ENCODE data around the gene ZBTB46.

The ZBTB46 gene

DNA sequence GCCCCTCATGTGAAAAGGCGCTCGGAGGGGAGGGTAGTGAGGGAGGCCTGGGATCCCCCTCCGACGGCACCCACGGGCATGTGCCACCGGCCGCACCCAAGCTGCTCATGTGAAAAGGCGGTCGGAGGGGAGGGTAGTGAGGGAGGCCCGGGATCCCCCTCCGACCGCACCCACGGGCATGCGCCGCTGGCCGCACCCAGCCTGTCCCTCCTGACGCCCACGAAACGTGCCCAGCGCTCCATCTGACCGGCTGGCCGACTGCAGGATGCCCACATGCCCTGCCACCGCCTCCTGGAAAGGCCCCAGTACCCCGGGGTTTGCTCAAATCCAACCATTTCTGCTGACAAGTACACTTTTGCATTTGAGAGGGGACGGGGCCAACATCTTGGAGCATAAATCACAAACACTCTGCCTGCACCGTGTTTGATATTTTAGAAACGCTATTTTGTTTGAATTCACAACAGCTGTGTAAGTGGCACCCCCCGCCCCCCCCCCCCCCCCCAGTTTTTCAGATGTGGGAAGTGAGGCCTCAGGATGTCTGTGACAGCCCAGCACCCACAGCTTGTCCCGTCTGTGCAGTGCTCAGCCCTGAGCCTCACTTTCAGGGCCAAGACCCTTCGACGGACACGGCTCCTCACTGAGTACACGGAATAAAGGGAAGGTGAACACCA is 57.4 kb downstream of the ZBTB46 start:
- in situ Hi-C loops (cut with MboI; ENCODE audit: low sequenced_read_pairs, unreplicated experiment), result no loop called here
- TF ChIP-seq, protein P1, sequence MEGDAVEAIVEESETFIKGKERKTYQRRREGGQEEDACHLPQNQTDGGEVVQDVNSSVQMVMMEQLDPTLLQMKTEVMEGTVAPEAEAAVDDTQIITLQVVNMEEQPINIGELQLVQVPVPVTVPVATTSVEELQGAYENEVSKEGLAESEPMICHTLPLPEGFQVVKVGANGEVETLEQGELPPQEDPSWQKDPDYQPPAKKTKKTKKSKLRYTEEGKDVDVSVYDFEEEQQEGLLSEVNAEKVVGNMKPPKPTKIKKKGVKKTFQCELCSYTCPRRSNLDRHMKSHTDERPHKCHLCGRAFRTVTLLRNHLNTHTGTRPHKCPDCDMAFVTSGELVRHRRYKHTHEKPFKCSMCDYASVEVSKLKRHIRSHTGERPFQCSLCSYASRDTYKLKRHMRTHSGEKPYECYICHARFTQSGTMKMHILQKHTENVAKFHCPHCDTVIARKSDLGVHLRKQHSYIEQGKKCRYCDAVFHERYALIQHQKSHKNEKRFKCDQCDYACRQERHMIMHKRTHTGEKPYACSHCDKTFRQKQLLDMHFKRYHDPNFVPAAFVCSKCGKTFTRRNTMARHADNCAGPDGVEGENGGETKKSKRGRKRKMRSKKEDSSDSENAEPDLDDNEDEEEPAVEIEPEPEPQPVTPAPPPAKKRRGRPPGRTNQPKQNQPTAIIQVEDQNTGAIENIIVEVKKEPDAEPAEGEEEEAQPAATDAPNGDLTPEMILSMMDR (IDR thresholded peaks at IDR 0.05; ENCODE audit: borderline replicate concordance, control extremely low read depth, extremely low read depth, insufficient read depth, missing control alignments), result no peak
- DNase-seq (ENCODE audit: low spot score), result no peak

DNA sequence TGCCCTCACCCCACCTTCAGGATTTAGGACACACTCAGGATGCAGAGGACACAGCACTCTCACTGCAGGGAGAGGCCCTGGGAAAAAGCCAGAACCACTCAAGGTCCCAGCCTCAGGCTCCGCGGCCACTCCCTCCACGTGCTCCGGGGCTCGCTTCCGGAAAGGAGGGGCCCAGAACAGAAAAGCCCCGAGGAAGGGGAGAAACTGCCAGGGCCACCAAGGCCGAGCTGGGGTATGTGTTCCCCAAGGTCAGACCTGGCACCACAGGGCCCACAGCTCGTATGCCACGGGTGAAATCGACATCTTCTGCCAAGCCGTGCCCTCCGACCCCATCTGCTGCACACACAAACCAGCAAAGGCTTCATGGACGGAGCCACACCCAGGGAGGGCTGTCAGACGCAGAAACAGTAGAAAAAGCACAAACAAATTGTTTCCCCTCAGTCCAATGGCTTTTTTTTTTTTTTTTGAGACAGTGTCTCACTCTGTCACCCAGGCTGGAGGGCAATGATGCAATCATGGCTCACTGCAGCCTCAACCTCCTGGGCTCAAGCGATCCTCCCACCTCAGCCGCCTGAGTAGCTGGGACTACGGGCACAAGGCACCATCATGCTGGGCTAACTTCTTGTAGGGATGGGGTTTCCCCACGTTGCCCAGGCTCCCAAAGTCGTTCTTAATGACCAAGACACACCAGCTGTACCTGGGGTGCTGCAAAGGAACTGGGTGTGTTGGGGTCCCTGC is 58.1 kb downstream of the ZBTB46 start:
- TF ChIP-seq, protein P1 (IDR thresholded peaks at IDR 0.05; ENCODE audit: borderline replicate concordance, control extremely low read depth, extremely low read depth, insufficient read depth, missing control alignments), result no peak
- in situ Hi-C loops (cut with MboI; ENCODE audit: low sequenced_read_pairs, unreplicated experiment), result no loop called here
- DNase-seq (ENCODE audit: low spot score), result no peak

DNA sequence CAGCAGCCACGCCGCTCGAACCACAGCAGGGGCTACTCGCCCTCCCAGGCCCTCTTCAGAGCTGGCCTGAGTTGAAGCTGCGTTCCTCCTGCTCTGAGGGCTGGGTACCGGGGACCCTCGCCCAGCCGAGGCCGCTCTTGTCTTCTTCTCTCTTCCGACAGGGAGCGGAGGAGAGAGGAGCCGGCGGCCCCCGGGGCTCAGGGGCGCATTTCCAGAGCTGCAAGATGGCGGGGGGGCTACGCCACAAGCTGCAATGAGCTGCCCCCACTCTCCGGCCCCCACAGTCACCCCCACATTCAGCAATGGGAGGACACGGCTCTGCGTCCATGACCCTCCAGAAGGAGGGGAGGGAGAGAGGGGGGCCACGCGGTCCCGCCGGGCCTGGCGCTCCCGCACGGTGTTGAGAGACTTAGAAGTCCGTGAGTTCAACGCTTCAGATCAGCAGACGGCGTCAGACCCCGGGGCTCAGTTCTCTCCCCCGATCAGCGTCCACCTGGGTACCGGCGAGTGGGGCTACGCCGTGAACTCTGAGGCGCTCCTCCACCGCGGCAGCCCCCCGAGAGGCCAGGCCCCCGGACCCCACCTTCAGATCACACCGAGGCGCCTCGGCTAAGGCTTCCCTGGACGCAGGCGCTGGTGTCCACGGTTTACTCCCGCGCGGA is 59.9 kb downstream of the ZBTB46 start:
- in situ Hi-C loops (cut with MboI; ENCODE audit: low sequenced_read_pairs, unreplicated experiment), result no loop called here
- TF ChIP-seq, protein P1 (IDR thresholded peaks at IDR 0.05; ENCODE audit: borderline replicate concordance, control extremely low read depth, extremely low read depth, insufficient read depth, missing control alignments), result no peak
- no peak for DNase-seq (ENCODE audit: low spot score)

DNA sequence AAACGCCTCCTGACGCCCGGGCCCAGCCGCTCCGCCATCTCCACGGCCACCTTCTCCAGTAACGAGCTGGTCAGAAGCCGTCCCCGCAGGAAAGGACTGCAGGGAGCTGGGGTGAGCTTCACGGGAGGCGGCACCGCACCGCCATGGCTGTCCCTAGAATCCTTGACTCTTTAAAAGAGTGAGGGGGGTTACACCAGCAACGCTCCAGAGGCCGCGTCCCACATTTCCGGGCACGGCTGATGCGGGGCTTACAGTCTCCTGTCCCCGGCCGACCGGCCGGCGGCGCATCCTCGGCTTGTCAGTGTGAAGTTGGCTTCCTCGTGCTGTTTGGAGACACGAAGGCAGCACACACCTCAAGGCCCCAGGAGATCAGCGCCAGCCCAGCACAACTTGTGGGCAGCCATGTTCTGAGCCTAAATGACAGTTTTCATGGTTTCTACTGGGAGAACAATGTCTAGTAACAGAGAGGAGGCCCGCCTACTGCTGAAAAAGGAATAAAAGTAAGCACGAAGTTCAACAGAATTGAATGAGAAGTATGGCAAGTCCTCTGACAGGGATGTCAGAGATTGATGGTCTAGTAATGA is 61.1 kb downstream of the ZBTB46 start:
- DNase-seq (ENCODE audit: low spot score), result no peak
- in situ Hi-C loops (cut with MboI; ENCODE audit: low sequenced_read_pairs, unreplicated experiment), result no loop called here

DNA sequence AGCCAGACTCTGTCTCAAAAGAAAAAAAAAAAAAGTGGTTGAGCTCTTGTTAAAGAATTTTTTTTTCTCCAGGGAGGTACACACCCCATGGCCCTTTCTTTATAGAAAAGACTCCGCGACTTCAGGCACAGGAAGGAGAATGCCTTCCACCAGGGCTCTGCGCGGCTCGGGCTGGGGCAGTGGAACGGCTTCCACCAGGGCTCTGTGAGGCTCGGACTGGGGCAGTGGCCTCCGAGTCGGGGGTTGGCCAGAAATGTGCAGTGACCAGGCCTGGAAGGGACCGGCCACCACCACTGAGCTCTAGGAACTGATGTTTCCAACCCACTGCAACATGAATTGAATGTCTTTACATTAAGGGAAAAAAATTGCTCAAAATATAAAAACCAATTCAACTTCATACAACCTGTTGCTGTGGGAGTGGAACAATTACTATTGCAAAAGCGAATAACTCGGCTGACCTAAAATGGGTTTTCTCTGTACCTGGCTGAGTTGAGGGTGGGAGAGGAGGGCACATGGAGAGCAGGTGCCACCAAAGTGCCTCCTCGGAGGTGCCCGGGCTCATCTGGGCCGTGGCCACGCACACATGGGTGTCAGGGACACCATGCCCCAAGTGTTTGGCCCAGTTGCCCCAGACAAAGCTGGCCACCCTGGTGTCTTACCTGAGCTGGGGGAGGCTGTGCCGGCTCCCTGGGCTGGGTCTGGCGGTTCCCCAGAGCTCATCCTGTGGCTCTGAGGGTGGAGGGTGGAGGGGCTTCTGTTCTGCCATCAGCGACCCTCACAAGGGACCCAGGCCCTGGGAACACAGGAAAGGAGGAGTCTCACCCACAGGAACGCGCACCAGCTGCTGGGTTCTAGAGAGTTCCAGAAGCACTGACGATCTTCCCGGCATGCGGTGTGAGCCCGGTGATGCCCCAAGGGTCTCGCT is 62.2 kb downstream of the ZBTB46 start:
- TF ChIP-seq, protein P1 (IDR thresholded peaks at IDR 0.05; ENCODE audit: borderline replicate concordance, control extremely low read depth, extremely low read depth, insufficient read depth, missing control alignments), result no peak
- in situ Hi-C loops (cut with MboI; ENCODE audit: low sequenced_read_pairs, unreplicated experiment), result no loop called here
- DNase-seq (ENCODE audit: low spot score), result no peak

More for the DNA sequence above, 61.1 kb downstream of the ZBTB46 start:
- TF ChIP-seq, protein P1 (IDR thresholded peaks at IDR 0.05; ENCODE audit: borderline replicate concordance, control extremely low read depth, extremely low read depth, insufficient read depth, missing control alignments), result no peak

Measured in GM13976 (cell line).